ENCODE results near the gene CYP46A1.

The CYP46A1 gene

GRCh38 chr14:99733540-99734405 lies 49.7 kb downstream of the CYP46A1 start:
- TF ChIP-seq CTCF (IDR thresholded peaks at IDR 0.05): no peak

- TF ChIP-seq CTCF (IDR thresholded peaks at IDR 0.05): no peak
Measured at GRCh38 chr14:99734406-99735051, 50.4 kb downstream of the CYP46A1 start.

- TF ChIP-seq CTCF (IDR thresholded peaks at IDR 0.05): no peak
Measured at GRCh38 chr14:99735189-99736135, 51.4 kb downstream of the CYP46A1 start.

GRCh38 chr14:99736603-99737371 lies 52.7 kb downstream of the CYP46A1 start:
- TF ChIP-seq CTCF (IDR thresholded peaks at IDR 0.05): no peak

- TF ChIP-seq CTCF (IDR thresholded peaks at IDR 0.05): no peak
Measured at GRCh38 chr14:99737451-99737951, 53.4 kb downstream of the CYP46A1 start.

- TF ChIP-seq CTCF (IDR thresholded peaks at IDR 0.05): no peak
Measured at GRCh38 chr14:99737956-99738667, 54.0 kb downstream of the CYP46A1 start.
